GM20431 (cell line): ENCODE results near the gene LY86.

Source experiments
- in situ Hi-C: fragments of 300-500 bp; cut with MseI, MboI; formaldehyde crosslinking; loops from one replicate; pipeline ENCODE4 v1.15.0; 2020; ENCODE audit warnings: low sequenced_read_pairs; ENCODE audit not compliant: unreplicated experiment

The LY86 gene

DNA sequence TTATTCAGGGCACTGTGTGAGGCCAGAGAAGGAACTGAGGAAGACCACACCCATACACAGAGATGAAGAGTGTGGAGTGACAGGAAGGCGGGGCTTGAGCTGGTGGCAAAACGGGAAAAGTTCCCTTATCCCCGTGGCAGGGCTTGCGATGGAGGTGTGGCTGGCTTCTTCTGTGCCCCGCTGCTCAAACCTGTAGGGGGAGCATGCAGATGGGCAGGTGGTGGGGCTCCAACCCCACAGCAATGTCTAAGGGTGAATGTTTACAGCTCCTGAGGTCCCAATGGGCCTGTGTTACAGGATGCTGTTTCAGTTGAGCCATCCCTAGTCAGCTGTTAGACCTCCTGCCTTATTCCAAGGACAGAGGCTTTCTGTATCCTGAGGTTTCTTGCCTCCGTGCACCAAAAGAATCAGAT lies 105.9 kb downstream of the LY86 start:
- in situ Hi-C loops: no loop called here

DNA sequence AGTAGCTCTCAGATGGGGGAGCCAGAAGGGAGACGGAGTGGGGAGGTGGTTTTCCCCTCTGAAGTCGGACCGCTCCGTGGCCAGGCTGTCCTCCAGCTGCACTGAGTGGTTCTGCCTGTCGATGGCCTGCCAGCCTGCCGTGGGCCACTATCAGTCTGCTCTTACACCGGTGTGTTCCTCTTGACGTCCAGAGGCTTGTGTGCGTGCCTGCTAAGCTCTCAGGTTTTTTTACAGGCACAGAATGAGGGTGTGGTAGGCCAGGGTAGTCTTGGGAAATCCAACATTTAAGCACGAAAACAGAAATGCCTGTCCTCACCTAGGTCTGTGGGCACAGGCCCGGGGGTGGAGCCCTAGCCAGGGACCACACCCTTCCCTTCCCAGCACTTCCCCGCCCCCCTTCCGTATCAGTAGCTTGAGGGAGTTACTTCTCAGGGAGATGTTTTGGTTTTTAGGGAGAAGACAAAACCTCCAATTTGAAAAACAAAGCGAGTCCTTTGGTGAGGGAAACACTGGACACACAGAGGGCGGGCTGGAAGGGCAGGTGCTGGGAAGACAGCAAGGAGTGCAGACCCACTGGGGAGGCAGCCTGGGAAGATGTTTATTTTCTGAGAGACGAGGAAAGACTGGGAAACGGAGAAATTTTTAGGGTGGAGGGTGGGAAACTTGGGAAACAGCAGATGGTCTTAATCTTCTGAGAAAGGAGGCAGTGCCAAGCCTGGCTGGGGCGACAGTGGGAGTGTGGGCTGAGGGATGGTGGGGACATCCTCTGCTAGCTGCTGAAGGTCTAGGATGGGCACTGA lies 106.5 kb downstream of the LY86 start:
- in situ Hi-C loops: no loop called here

DNA sequence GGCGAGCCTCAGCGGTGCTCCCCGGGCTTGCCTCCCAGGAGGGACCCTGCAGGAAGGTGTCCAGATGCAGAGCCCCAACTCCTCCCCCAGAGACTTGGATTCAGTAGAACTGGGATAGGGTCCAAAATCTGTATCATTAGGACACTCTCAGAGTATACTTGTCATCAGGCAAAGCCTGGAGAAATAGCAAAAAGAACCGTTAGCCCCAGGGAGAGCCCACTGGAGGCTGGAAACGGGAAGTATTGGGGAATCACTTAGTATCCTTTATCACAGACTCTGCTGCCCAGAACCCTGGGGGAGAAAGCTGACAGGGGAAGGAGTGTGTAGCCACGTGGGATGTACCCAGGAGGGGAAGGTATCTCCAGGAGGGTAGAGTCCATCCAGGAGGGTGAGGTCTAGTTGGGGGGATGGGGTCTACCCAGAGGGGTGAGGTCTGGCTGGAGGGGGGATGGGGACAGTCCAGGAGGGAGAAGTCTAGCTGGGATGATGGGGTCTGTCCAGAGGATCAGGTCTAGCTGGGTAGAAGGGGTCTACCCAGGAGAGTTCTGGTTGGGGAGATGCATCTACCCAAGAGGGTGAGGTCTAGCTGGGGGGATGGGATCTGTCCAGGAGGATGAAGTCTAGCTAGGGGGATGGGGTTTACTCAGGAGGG lies 107.2 kb downstream of the LY86 start:
- in situ Hi-C loops: no loop called here

DNA sequence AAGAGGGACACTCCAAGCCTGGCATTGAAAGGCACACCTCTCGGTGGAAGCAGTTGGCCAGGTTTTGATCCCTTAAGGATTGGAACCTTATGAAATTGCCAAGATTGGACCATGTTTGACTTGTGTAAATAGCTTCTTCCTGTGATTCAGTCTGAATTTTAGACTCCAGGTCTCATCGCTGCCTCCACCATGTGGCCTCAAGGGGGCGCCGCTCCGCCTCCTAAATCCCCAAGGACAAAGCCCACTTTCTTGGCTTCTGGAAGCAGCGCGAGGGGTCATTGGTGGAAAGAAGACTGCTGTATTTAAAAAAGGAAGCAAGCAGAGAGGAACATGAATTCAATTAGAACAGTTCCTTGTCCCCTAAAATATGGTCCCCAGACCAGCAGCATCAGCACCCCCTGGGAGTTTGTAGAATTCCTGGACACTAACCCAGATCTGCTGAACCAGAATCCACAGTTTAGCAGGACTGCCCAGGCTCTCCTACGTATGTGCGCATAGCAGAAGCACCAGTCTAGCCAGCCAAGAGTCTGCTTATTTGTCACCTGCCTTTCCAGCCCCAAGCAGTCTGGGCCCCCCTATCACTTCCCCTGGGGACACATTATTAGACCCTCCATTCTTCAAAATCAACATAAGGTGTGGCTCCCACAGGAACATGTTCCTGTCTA lies 108.5 kb downstream of the LY86 start:
- in situ Hi-C loops: no loop called here

DNA sequence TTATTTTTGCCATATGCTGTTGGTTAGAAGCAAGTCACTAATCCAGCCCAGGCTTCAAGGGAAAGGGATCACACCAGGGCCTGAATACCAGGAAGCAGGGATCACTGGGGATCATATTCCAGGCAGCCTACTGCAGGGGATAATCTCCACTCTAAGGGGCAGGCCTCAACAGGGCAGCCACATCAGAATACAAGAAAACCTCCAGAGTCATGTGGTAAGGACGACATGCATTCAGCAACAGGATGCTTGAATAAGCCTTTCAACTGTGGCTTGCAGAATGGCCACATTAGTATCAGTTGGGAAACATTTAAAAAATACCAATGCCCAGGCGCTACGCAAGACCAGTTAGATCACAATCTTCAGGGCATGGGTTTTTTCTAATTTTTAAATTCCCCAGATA lies 109.1 kb downstream of the LY86 start:
- in situ Hi-C loops: no loop called here

DNA sequence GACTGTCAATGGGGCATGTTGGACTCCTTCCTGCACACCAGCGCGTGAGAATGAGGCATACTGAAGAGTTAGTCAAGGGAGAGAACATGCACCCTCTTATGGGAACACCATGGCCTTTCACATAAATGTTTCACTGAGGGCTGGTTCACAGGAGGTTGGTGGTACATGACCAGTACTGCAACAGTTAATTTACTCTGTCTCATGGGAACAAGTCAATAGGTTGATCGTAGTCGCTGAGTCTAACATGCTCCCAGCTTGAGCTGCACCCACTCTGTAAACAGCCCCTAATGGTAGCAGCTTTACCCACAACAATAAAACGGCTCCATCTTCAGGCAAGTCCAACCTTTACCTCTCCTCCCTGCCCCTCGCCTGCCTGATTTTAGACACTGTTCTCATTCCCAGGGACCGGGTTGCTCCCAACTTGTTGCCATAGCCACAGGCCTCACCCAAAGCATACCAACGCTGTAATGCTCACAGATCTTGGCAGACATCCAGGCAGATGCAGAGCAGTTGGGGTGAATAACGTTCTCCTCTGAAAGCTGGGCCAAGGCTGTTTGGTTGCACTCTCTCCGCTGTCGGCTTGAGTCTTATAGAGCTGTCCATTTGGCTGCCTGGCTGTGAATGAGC lies 111.3 kb downstream of the LY86 start:
- in situ Hi-C loops: no loop called here

DNA sequence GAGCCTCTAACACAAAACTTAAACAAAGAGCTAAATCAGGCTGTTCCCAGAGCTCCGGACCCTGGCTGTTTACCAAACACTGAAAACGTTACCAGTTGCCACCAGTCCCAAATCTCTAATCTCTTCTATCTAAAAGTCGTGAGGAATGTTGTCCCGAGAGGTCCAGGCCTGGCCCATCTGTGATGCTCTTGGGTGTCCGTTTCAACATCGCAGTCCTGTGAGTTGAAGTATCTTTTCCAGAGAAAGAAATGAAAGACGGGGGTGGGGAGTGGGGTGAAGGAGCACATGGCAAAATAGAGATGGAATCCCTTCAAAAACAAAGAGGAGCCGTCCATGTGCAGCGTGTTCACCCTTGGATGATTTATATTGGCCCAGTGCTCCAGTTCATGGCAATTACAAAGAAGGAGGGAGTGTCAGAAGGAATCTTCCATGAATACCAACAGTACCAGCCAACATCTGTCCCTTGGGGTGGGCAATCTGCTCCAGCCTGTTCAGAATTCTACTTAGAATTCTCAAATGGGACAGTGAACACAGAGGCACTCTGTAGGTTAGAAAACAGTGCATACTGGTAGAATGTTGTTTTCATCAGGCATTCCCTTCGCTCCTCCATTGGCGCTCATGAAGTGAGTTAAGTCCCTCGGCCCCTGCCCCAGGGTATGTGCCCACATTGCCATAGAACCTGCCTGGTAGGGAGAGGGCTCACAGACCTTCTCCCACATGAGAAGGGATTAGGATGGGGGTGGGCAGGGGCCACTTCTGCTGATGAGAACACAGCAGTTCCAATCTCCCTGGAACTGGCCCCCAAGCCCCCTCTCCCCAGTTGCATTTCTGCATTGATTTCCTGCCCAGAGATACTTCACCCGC lies 112.1 kb downstream of the LY86 start:
- in situ Hi-C loops: no loop called here

DNA sequence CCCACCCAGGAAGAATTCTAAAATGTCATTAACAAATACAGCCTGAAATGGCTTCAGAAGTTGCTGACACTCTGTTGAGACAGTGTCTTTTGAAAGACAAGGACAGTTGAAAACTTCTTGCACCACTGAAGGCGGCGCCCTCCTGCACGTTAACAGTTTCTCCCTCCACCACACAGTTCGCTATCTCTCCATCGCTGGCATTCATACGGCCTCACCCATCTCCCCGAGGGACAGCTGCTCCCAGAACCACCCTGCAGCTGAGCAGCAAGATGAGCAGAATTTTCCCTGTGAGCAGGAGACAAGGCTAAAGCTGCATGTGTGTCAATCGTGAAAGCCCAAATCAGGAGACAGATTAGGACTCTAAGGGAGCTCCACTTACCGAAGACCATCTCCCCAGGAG lies 113.3 kb downstream of the LY86 start:
- in situ Hi-C loops: no loop called here

DNA sequence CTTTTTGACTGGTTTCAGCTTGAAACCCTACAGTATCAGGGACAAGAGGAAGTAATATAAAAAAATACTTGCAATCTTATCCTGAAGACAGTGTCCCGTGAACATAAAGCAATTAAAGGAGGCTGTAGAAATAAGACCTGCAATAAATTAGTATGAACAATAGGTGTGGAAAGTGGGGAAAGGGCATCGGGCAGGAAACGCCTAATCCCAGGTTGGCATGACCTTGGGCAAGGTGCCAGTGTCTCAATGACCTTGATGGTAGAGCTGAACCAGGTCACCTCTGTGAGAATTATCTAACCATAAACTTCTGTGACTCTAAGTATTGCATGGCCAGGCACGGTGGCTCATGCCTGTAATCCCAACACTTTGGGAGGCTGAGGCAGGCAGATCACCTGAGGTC lies 115.2 kb downstream of the LY86 start:
- in situ Hi-C loops: no loop called here
